ENCODE data around the gene GEMIN7.

Gene GEMIN7

DNA sequence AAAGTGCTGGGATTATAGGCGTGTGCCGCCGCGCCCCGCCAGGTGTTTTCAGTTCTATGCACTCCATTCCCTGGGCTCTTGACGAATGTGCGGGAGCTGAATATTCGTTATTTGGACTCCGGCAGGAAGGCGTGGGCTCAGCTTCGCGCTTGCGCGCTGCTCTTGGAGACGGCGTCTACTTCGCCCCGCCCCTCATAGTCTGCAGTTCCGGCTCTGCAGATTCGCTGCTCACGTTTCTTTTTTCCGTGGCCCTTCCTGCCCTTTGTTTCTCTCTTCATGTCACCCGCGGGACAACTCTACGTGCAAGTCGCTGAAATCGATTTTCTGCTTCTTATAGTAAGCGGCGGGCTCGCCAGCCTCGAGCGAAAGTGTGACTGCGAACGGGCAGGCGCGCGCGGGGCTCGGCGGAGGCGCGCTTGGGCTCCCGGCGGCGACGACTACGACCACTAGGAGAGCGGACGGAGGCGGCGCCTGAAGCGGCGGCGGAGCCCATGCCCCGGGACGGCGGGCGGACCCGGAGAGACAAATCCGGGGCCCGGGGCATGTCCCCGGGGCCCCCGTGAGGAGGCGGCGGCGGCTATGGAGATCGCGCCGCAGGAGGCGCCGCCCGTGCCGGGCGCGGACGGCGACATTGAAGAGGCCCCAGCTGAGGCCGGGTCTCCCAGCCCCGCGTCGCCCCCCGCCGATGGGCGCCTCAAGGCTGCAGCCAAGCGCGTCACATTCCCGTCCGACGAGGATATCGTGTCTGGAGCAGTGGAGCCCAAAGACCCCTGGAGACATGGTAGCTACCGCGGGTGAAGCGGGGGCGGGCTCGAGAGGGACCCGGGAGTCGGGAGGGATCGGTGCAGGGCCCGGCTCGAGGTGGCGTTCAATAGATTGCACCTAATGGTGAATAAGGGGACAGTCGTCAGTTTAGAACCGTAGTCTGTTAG is 14.0 kb downstream of the GEMIN7 start, which contains the start of gene PPP1R37:
PPP1R37 (plus strand) TSS at position 433 of the 932 bp plus-strand sequence; CDS start at position 580, 147 bp downstream.
- peak; percentile 81 for ATAC-seq
- Mint-ChIP-seq H3K4me1 (peaks cover 70% of the 10 kb centered on the region), H3K36me3 (peaks cover 78% of the 10 kb centered on the region), H3K27ac (peak within 1 kb of the TSS; percentile 100), H3K4me3 (peak within 1 kb of the TSS; percentile 94), H3K9me3 (no peaks in the 10 kb centered on the region)
- DNase-seq (ENCODE audit: low spot score in 2 of 2): peak; percentile 77 to 94

DNA sequence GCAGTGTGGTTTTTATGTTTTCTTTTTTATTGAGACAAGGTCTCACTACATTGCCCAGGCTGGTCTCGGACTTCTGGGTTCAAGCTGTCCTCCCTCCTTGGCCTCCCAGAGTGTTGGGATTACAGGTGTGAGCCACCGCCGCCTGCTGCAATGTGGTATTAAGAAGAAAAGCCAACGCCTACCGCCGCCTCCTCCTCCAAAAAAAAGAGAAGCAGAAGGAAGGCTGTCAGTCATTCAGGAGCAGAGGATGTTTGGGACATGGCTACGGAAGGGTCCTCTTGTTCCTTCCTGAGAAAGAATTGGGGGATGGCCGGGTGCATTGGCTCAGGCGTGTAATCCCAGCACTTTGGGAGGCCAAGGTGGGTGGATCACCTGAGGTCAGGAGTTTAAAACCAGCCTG is 15.1 kb downstream of the GEMIN7 start:
- Mint-ChIP-seq H3K4me1 (peaks cover 74% of the 10 kb centered on the region), H3K27ac (peak overlapping the region; percentile 100), H3K4me3 (peak overlapping the region; percentile 94), H3K36me3 (peaks cover 67% of the 10 kb centered on the region), H3K9me3 (no peaks in the 10 kb centered on the region)
- no peak for ATAC-seq
- DNase-seq (ENCODE audit: low spot score in 2 of 2): no peak

- H3K9me3 Mint-ChIP-seq: no peaks in the 10 kb centered on the region
- DNase-seq (ENCODE audit: low spot score in 2 of 2) (no peak), ATAC-seq (no peak)
- peak overlapping the region; percentile 94 for H3K4me3 Mint-ChIP-seq
- peaks cover 61% of the 10 kb centered on the region for H3K36me3 Mint-ChIP-seq
- peak overlapping the region; percentile 100 for H3K27ac Mint-ChIP-seq
- peaks cover 80% of the 10 kb centered on the region for H3K4me1 Mint-ChIP-seq
Observed at GRCh38 chr19:45094707-45095106, 15.6 kb downstream of the GEMIN7 start.

- DNase-seq (ENCODE audit: low spot score in 2 of 2) (no peak), ATAC-seq (no peak)
- H3K4me3 Mint-ChIP-seq: no peak overlapping the region
- H3K9me3 Mint-ChIP-seq: no peaks in the 10 kb centered on the region
- peaks cover 86% of the 10 kb centered on the region for H3K4me1 Mint-ChIP-seq
- peaks cover 51% of the 10 kb centered on the region for H3K36me3 Mint-ChIP-seq
- H3K27ac Mint-ChIP-seq: peak overlapping the region; percentile 78
Observed at GRCh38 chr19:45095496-45096413, 16.7 kb downstream of the GEMIN7 start.

DNA sequence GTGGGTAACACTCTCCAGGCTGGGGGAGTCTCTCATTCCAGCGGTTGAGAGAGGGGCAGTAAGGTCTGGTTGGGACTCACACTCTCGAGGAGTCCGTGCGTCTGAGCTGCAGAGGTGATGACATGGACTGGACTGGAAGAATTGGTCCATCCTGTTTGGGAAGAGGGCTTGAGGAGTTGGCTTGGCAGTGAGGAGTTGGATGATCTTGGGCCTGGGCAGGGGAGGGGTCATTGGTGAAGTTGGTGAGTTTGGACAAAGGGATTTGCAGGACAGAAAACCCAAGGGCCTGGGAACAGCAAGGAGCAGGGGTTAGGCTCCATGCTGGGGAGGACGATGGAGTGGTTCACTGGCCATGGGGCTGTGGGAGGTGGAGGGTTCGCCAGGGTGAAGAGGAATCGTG is 17.6 kb downstream of the GEMIN7 start:
- Mint-ChIP-seq H3K4me1 (peaks cover 89% of the 10 kb centered on the region), H3K36me3 (peaks cover 41% of the 10 kb centered on the region), H3K27ac (peak overlapping the region; percentile 78), H3K9me3 (no peaks in the 10 kb centered on the region), H3K4me3 (no peak overlapping the region)
- no peak for DNase-seq (ENCODE audit: low spot score in 2 of 2)
- no peak for ATAC-seq

GRCh38 chr19:45097450-45097775 is 18.4 kb downstream of the GEMIN7 start:
- H3K27ac Mint-ChIP-seq: peak overlapping the region; percentile 78

DNA sequence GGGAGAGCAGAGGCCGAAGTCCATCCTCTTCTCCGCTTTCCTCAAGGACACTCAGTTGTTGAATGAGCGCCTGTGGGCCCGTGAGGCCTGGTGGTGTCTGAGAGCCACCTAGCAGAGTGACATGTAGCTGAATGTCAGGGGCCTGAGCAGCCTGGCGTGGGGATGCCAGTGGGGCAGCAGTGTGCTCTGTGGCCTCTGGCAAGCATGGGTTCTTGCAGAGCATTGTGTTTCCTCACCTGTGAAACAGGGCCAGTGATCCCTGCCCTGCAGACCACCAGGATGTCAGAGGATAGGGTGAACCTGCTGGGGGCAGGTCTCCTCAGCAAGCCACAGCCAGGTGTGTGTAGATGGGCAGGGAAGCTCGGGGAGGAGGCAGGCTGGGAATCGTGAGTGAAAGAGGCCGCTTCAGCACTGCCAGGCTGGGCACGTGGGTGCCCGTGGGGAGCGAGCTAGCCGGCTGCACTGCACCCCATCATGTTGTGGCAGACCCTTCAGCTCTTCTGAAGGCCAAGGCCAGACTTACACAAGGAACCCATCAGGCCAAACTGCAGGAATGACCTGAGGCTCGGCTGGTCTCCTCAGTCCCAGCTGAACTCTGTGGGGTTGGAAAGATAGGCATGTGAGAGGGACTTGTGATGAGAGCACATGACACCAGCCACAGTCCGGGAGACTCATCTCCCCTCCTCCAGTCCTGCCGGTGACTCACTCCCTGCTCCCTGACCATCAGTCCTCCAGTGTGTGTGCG is 18.9 kb downstream of the GEMIN7 start:
- peaks cover 86% of the 10 kb centered on the region for H3K4me1 Mint-ChIP-seq
- peak overlapping the region; percentile 78 for H3K27ac Mint-ChIP-seq
- peaks cover 29% of the 10 kb centered on the region for H3K36me3 Mint-ChIP-seq
- no peaks in the 10 kb centered on the region for H3K9me3 Mint-ChIP-seq
- no peak overlapping the region for H3K4me3 Mint-ChIP-seq
- ATAC-seq (no peak), DNase-seq (ENCODE audit: low spot score in 2 of 2) (no peak)

More at GRCh38 chr19:45097450-45097775, 18.4 kb downstream of the GEMIN7 start:
- H3K9me3 Mint-ChIP-seq: no peaks in the 10 kb centered on the region
- H3K36me3 Mint-ChIP-seq: peaks cover 34% of the 10 kb centered on the region
- DNase-seq (ENCODE audit: low spot score in 2 of 2): no peak
- peaks cover 86% of the 10 kb centered on the region for H3K4me1 Mint-ChIP-seq
- no peak for ATAC-seq
- no peak overlapping the region for H3K4me3 Mint-ChIP-seq

DNA sequence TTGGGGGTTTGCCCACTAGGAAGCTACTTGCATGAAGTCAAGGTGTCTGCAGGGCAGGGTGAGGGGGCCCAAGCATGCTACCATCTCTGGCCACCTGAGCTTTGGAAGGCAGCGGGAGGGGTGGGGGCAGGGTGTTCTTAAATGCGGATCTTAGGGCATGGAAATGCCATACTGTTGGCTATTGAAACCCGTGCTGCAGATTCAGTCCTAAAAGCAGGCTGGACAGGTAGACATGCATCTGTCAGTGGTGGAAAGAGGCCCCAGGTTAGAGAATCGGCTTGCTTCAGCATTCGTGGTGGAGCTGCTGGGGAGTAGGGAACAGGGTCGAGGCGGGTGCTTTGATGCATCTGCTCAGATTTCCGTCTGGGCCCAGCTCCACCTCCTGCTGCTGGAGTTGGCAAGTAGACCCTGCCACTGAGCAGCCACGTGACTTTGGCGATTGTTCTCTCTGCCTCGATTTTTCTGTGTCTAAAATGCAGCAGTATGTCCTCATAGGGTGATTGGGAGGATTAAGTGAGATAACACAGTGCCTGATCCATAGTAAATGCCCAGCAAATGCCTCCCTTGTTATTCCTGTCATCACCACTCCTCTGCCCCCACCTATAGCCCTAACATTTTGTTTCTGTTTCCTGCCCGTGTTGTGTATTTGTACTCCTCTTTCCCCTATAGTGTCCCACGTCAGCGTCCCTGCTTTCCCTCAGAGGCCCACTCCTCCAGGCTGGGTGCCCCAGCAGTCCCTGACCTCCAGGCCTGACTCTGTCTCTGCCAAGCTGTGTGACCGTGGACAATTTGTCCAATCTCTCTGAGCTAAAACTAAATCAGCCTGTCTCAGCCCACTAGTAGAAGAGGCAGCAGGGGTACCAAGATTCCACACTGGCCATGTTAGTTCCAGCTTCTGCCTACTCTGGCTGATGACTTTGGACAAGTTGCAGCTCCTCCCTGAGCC is 19.7 kb downstream of the GEMIN7 start:
- Mint-ChIP-seq H3K9me3 (no peaks in the 10 kb centered on the region), H3K4me1 (peaks cover 88% of the 10 kb centered on the region), H3K36me3 (peaks cover 24% of the 10 kb centered on the region), H3K4me3 (no peak overlapping the region), H3K27ac (peak overlapping the region; percentile 79)
- ATAC-seq: no peak
- DNase-seq (ENCODE audit: low spot score in 2 of 2): no peak

DNA sequence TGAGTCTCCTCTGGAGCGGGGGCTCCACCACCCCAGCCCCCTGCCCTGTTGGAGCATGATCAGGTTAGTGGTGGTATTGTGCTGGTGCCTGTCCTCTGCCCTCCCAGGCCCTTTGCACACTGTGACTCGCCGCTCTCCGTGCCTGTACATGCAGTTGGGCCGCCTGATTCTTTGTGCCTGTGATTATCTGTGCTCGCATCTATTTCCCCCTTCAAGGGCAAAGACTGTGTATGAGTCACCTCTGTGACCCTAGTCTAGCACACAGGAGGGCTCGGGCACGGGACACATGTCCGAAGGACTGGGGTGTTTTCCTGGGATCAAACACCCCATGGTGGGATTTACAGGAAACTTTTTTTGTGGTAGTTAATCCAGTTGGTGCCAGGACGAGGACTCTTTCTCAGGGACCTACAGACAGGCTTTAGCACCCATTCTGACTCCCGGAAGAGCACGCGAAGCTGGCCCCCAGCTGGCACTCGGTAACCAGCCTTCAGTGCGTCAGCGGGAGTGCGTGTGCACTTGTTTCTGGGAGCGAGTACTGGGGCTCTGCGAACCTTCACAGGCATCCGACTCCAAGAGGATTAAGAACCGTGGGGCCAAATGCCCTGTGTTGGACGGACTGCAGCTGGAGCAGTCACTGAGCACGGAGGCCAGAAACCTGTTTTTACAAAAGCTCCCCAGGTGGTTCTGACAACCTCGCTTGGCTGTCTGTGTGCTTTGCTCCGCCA is 20.6 kb downstream of the GEMIN7 start:
- Mint-ChIP-seq H3K9me3 (no peaks in the 10 kb centered on the region), H3K4me3 (no peak overlapping the region), H3K4me1 (peaks cover 88% of the 10 kb centered on the region), H3K36me3 (peaks cover 16% of the 10 kb centered on the region), H3K27ac (peak overlapping the region; percentile 79)
- no peak for DNase-seq (ENCODE audit: low spot score in 2 of 2)
- no peak for ATAC-seq

DNA sequence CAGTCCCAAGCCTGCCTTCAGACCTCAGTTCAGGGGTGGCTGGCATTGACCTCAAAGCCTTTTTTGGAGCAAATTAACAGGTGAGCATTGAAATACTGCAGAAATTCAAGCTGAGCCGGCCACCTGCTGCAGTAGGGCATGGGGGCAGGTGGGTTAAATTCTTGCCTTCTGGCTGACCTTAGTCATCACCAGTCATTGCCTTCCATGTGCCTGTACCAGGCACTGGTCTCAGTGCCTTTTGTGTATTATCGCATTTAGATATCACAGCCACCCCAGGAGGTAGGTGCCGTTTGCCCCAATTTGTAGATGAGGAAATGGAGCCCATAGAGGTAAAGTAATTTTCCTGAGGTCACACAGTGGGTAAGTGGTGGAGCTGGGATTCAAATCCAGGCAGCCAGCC is 21.1 kb downstream of the GEMIN7 start:
- no peak for DNase-seq (ENCODE audit: low spot score in 2 of 2)
- no peaks in the 10 kb centered on the region for H3K9me3 Mint-ChIP-seq
- ATAC-seq: no peak
- peak overlapping the region; percentile 46 for H3K27ac Mint-ChIP-seq
- peaks cover 89% of the 10 kb centered on the region for H3K4me1 Mint-ChIP-seq
- no peak overlapping the region for H3K4me3 Mint-ChIP-seq
- peaks cover 10% of the 10 kb centered on the region for H3K36me3 Mint-ChIP-seq

GRCh38 chr19:45100846-45101252 is 21.8 kb downstream of the GEMIN7 start:
- H3K27ac Mint-ChIP-seq: peak overlapping the region; percentile 46
- peaks cover 91% of the 10 kb centered on the region for H3K4me1 Mint-ChIP-seq
- H3K36me3 Mint-ChIP-seq: peaks cover 10% of the 10 kb centered on the region
- no peaks in the 10 kb centered on the region for H3K9me3 Mint-ChIP-seq
- DNase-seq (ENCODE audit: low spot score in 2 of 2): no peak
- ATAC-seq: no peak
- H3K4me3 Mint-ChIP-seq: no peak overlapping the region

DNA sequence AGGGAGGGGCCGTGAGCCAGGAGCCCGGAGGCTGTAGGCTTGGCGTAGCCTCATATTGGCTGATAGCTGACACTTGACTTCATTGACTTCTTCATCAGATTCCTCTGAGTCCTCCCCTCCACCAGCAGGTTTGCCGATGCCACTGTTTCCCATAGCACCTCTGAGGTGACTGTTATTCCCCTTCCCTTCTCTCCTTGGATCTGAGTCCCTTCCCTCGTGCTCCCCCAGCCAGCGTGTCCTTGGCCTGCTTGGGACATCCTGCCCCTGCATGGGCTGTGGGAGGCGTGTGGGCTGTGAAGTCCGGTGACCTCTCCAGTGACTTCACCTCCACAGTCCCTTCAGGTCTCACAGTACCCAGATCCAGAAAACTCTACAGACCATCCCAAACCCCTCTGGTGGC is 22.7 kb downstream of the GEMIN7 start:
- Mint-ChIP-seq H3K27ac (peak overlapping the region; percentile 46), H3K36me3 (peaks cover 10% of the 10 kb centered on the region), H3K9me3 (no peaks in the 10 kb centered on the region), H3K4me1 (peaks cover 83% of the 10 kb centered on the region), H3K4me3 (no peak overlapping the region)
- DNase-seq (ENCODE audit: low spot score in 2 of 2) (no peak), ATAC-seq (no peak)

DNA sequence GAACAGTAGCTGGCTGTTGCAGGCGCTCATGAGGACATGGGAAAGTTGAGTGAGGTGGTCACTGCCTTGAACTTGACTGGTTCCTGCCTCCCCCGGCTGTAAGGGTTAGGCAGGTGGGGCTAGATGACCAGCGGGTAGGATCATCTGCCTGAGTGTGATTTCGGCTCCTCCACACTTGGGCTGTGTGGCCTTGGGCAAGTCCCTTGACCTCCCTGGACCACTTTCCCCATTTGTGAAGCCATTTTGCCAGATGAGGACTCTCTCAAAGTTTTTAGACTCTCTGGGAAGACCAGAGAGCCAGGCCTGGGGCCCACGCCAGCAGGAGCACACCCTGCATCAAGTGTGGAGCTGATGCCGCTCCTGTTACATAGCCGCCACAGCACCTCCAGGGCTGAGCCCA is 23.4 kb downstream of the GEMIN7 start:
- ATAC-seq (no peak), DNase-seq (ENCODE audit: low spot score in 2 of 2) (no peak)
- Mint-ChIP-seq H3K27ac (no peak overlapping the region), H3K9me3 (no peaks in the 10 kb centered on the region), H3K36me3 (peaks cover 5% of the 10 kb centered on the region), H3K4me3 (peak overlapping the region; percentile 58), H3K4me1 (peaks cover 77% of the 10 kb centered on the region)

Data from stimulated activated effector memory CD8-positive, alpha-beta T cell treated with anti-CD3 and anti-CD28 coated beads, Interleukin-12 subunit alpha, Interleukin-12 subunit beta, amount 100 ng/mL, for 72 hours (primary cell).